Endothelial cell of umbilical vein (primary cell): Measurements from ENCODE around the gene SYT14. TPM values are rescaled to one million over a fixed set of nuclear protein-coding genes. Genes with fewer than 3 reads are reported as not detected.

ENCODE experiments used
- BruUV-seq: library from RNA; stranded (reverse); fragments of 400-500 nt; replicated peaks from 2 replicates; lab custom pipeline; 2021; lab: Mats Ljungman, UMichigan
- CTCF ChIA-PET: fragments of 300-600, 350-600 bp; sonication (Branson Sonifier 250); formaldehyde crosslinking; loops from one replicate; lab custom pipeline; 2021; ENCODE audit warnings: antibody characterized with exemption, inconsistent platforms; lab: Charles Lee
- POLR2A ChIA-PET: fragments of 300-600, 350-600 bp; sonication (Branson Sonifier 250); formaldehyde crosslinking; loops from one replicate; lab custom pipeline; 2021; ENCODE audit warnings: antibody characterized with exemption, inconsistent platforms; lab: Charles Lee
- DNase-seq: peaks from one replicate; pipeline ENCODE4 v3.0.0-alpha.2; 2011; ENCODE audit warnings: low read depth, low spot score
- FAIRE-seq: peaks from 2 replicates; lab custom pipeline; 2011; peaks lifted over from hg19 to GRCh38; lab: Jason Lieb, UNC
- H2AFZ ChIP-seq: 2 replicates; pipeline ENCODE4 v1.6.0; 2012; ENCODE audit warnings: low read depth, low read length, control low read depth, inconsistent platforms
- H3K27ac ChIP-seq: 2 replicates; pipeline ENCODE4 v1.5.1; 2011; ENCODE audit warnings: low read depth, mild to moderate bottlenecking, control low read depth, low read length, moderate library complexity; ENCODE audit not compliant: insufficient read depth
- H3K27me3 ChIP-seq, 2 experiments: 2 replicates each; pipeline versions ENCODE4 v1.6.0 to v1.6.1; 2011; ENCODE audit warnings: low read length in 2 of 2, mixed read lengths in 1 of 2; ENCODE audit not compliant: control insufficient read depth in 2 of 2, insufficient read depth in 2 of 2
- H3K36me3 ChIP-seq, 2 experiments: 2 replicates in 1 of 2; 3 replicates in 1 of 2; pipeline ENCODE4 v1.5.1; 2011; ENCODE audit warnings: low read length in 2 of 2, mild to moderate bottlenecking in 1 of 2, moderate library complexity in 1 of 2; ENCODE audit not compliant: control insufficient read depth in 2 of 2, insufficient read depth in 2 of 2; ENCODE audit errors: extremely low read depth in 1 of 2
- H3K4me1 ChIP-seq: 3 replicates; pipeline ENCODE4 v1.5.1; 2011; ENCODE audit warnings: mild to moderate bottlenecking, low read length; ENCODE audit not compliant: control insufficient read depth, insufficient read depth; ENCODE audit errors: extremely low read depth
- H3K4me2 ChIP-seq: 2 replicates; pipeline ENCODE4 v1.6.1; 2011; ENCODE audit warnings: low read length, control low read depth, mixed read lengths; ENCODE audit not compliant: insufficient read depth
- H3K4me3 ChIP-seq, 3 experiments: fragments of 200-600 bp in 1 of 3; sonication (generic), shearing (Covaris generic) in 1 of 3; replicated peaks in 1 of 3; 2 replicates each; pipeline ENCODE4 v1.5.1; 2011 to 2016; ENCODE audit warnings: control low read depth in 3 of 3, low read length in 3 of 3, mild to moderate bottlenecking in 2 of 3, inconsistent platforms in 1 of 3, low read depth in 1 of 3, moderate library complexity in 1 of 3; ENCODE audit not compliant: insufficient read depth in 1 of 3
- H3K79me2 ChIP-seq: 2 replicates; pipeline ENCODE4 v1.6.0; 2012; ENCODE audit warnings: low read length, inconsistent platforms; ENCODE audit not compliant: control insufficient read depth, insufficient read depth
- H3K9ac ChIP-seq: replicated peaks from 2 replicates; pipeline ENCODE3; 2011; ENCODE audit warnings: low read length, control low read depth; ENCODE audit not compliant: insufficient read depth; ENCODE audit errors: extremely low read depth
- H3K9me1 ChIP-seq: replicated peaks from 3 replicates; pipeline ENCODE4 v1.6.0; 2011; ENCODE audit warnings: mild to moderate bottlenecking, low read length; ENCODE audit not compliant: control insufficient read depth, insufficient read depth; ENCODE audit errors: extremely low read depth
- H3K9me3 ChIP-seq: replicated peaks from 2 replicates; pipeline ENCODE4 v1.5.1; 2012; ENCODE audit warnings: low read length, inconsistent platforms; ENCODE audit not compliant: control insufficient read depth, insufficient read depth
- H4K20me1 ChIP-seq: replicated peaks from 2 replicates; pipeline ENCODE3; 2011; ENCODE audit warnings: mild to moderate bottlenecking, low read length; ENCODE audit not compliant: control insufficient read depth, insufficient read depth; ENCODE audit errors: extremely low read depth
- CTCF ChIP-seq, 2 donors: IDR thresholded peaks; 1 replicate in 1 of 2; 2 replicates in 1 of 2; pipeline ENCODE4 v1.5.1; 2011; ENCODE audit warnings: low read length in 2 of 2, mild to moderate bottlenecking in 2 of 2, moderate library complexity in 2 of 2, control low read depth in 1 of 2, inconsistent platforms in 1 of 2, low read depth in 1 of 2; ENCODE audit not compliant: insufficient read depth in 1 of 2; ENCODE audit errors: extremely low read depth in 1 of 2
- EZH2 ChIP-seq: IDR thresholded peaks from 2 replicates; pipeline ENCODE4 v1.6.1; 2012; ENCODE audit warnings: borderline replicate concordance, low read depth, mild to moderate bottlenecking, moderate library complexity, low read length, inconsistent platforms; ENCODE audit not compliant: severe bottlenecking
- FOS ChIP-seq: IDR thresholded peaks from 2 replicates; pipeline ENCODE4 v1.6.1; 2011; ENCODE audit warnings: mild to moderate bottlenecking, low read length, moderate library complexity, borderline replicate concordance; ENCODE audit not compliant: insufficient read depth
- GATA2 ChIP-seq: IDR thresholded peaks from 2 replicates; pipeline ENCODE4 v1.7.0; 2011; ENCODE audit warnings: low read depth, mild to moderate bottlenecking, moderate library complexity, mixed read lengths, low read length; ENCODE audit not compliant: insufficient read length, insufficient read depth
- JUN ChIP-seq: IDR thresholded peaks from 2 replicates; pipeline ENCODE4 v1.6.1; 2011; ENCODE audit warnings: borderline replicate concordance, low read depth; ENCODE audit not compliant: insufficient read length, insufficient read depth
- MYC ChIP-seq: IDR thresholded peaks from one replicate; pipeline ENCODE4 v1.6.1; 2011; ENCODE audit warnings: mild to moderate bottlenecking, low read depth, low read length
- POLR2A ChIP-seq: IDR thresholded peaks from 2 replicates; pipeline ENCODE4 v1.6.1; 2012; ENCODE audit warnings: low read depth, mild to moderate bottlenecking, control low read depth, low read length
- POLR2AphosphoS5 ChIP-seq: IDR thresholded peaks from 2 replicates; pipeline ENCODE4 v1.6.1; 2012; ENCODE audit warnings: low read depth, mild to moderate bottlenecking, control low read depth, low read length, moderate library complexity; ENCODE audit not compliant: insufficient read depth
- dilution Hi-C: fragments of 300-500 bp; cut with MboI; formaldehyde crosslinking; loops from one replicate; pipeline ENCODE4 v1.15.0; 2019; ENCODE audit warnings: low sequenced_read_pairs; ENCODE audit not compliant: extremely low pct_ligation_motif_present
- intact Hi-C: fragments of 100-400 bp; cut with micrococcal nuclease; formaldehyde crosslinking; loops from one replicate; pipeline ENCODE4 v1.10.0; 2022
- polyA plus RNA-seq, 4 experiments: library from polyadenylated mRNA; depleted of rRNA in 3 of 4; stranded (reverse) in 3 of 4; unstranded in 1 of 4; fragments of >200 nt; gene quantifications; 2 replicates each; pipeline versions ENCODE4 v1.2.1 to v1.2.3, GENCODE V29; 2011 to 2012; ENCODE audit warnings: missing spikeins in 1 of 4
- total RNA-seq: library from RNA; stranded (reverse); gene quantifications from 2 replicates; pipeline ENCODE4 v1.2.3, GENCODE V29; 2021
- TF ChIP-seq, protein P1 (sequence below): IDR thresholded peaks from 2 replicates; pipeline ENCODE4 v1.6.1; 2011; ENCODE audit not compliant: insufficient read depth, insufficient read length

Gene SYT14
- total and polyA plus RNA-seq, 2 donors (not counting 3 experiments of a cell fraction or from before 2014, with no cell fraction given), result 0.08 to 0.18 TPM

DNA sequence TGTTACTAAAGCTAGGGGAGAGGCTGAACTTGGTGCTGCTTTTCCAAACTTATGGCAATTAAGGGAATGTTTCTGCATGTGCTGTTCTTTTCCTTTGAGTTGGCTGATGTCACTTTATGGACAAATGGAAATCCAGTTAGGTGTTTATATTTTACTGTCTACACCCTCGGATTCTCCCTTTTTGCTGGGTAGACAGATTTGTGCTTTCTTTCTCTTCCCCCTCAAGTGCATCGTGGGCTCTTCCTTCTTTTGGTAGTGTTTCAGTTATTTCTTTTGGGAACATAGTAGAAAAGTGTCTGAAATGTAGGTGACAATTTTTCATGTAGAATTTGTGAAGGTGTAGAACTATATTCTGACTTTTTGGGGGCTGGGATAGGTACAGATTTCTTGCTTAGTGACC, 22.9 kb downstream of the SYT14 start:
- Histone ChIP-seq H3K9me3 (no peaks in the 10 kb centered on the region), H3K4me2 (no peak overlapping the region), H3K79me2 (no peaks in the 10 kb centered on the region), H3K9ac (no peak overlapping the region), H4K20me1 (no peaks in the 10 kb centered on the region), H3K4me1 (no peaks in the 10 kb centered on the region), H3K27ac (no peak overlapping the region), H3K4me3 (no peak overlapping the region), H3K27me3 (peaks cover 0 to 2% of the 10 kb centered on the region in 2 experiments), H3K36me3 (no peaks in the 10 kb centered on the region), H3K9me1 (no peaks in the 10 kb centered on the region), H2AFZ (no peak overlapping the region)
- BruUV-seq, result no TSS peak
- FAIRE-seq (no peak), DNase-seq (no peak)
- ChIA-PET CTCF (no interaction called here), POLR2A (no interaction called here)
- intact Hi-C loops (no loop called here), dilution Hi-C loops (no loop called here)
- TF ChIP-seq POLR2A (no peak), FOS (no peak), MYC (no peak), CTCF (IDR thresholded peaks at IDR 0.05; ENCODE audit: extremely low read depth in 1 of 2, insufficient read depth in 1 of 2, low read depth in 1 of 2, low read length in 2 of 2) (no peak), POLR2AphosphoS5 (no peak), GATA2 (no peak), EZH2 (no peak), JUN (no peak)
- TF ChIP-seq, protein P1, sequence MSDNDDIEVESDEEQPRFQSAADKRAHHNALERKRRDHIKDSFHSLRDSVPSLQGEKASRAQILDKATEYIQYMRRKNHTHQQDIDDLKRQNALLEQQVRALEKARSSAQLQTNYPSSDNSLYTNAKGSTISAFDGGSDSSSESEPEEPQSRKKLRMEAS, result no peak
